ENCODE data around the gene ZC2HC1C. TPM values are rescaled to one million over a fixed set of nuclear protein-coding genes. Genes with fewer than 3 reads are reported as not detected.
A peak's percentile ranks its signal among the peaks of the same experiment; 100 is the strongest.

Gene ZC2HC1C
- total RNA-seq, 1 experiment from 2014 or later: 3.9 TPM

DNA sequence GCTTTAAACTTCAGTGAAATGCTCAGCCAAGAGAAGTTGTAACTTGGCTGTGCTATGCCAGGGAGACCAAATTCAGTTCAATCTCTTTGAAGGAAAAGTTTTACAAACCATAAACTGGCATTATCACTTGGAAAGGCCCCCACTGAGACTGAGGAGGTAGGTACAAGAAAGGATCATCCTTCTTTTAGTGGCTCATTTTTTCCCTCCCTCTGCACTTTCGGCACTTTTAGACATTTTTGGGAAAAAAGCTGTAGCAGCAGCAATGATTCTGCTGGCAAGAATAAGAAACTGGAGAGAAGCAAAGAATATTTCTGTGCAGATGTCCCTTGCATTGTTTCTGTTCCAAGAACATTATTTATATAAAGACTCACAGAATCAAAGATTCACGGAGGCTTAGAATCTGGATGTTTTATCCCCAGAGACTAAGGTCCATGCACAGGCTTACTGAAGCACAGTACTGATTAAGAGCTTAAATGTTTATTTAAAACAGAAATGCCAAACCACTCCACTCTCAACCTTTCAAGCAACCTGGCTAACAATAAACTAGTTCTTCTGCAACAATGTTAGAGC, 12.3 kb downstream of the ZC2HC1C start:
- no peak for DNase-seq (ENCODE audit: low read depth, low spot score)
- in situ Hi-C loops (cut with HindIII; ENCODE audit: low pct_unique_long_range_greater_than_20kb, low sequenced_read_pairs): no loop called here

DNA sequence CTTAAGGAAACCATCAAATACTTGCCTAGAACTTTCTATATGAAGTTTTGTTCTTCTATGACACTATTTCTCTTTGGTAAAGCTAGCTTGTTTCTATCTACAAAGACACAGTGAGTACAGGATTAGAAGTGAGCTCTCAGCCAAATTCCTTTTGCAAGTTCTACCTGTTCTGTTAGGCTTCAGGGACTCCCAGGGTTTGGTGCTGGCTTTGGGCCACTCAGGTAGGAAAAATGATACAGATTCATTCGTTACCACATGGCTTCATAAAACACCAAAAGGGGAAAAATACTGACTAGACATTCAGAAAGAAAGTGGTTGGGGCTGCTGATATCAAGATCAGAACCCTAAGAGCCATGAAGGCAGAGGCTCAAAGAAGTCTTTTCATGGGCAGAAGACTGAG, 13.8 kb downstream of the ZC2HC1C start:
- in situ Hi-C loops (cut with HindIII; ENCODE audit: low pct_unique_long_range_greater_than_20kb, low sequenced_read_pairs): no loop called here

DNA sequence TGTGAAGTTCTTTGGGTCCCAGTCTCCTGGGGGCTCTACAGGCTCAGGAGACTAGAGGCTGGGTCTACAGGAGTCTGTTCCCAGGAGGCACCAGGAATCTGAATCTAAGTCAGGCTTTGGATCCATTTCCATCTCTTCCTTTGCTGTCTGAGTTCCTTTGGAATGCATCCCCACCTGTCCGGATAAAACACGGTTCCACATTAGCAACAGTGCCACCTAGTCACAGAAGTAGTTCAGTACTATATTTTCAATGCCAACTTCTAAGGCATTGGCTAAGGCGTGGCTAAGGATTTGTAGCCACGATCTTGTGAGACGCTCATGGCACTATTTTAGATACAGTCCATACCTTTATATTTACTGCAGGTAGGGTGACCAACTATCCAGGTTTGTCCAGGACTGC, 15.1 kb downstream of the ZC2HC1C start:
- in situ Hi-C loops (cut with HindIII; ENCODE audit: low pct_unique_long_range_greater_than_20kb, low sequenced_read_pairs): no loop called here
- DNase-seq (ENCODE audit: low read depth, low spot score): no peak

More for the DNA sequence above, 13.8 kb downstream of the ZC2HC1C start:
- DNase-seq (ENCODE audit: low read depth, low spot score): no peak

DNA sequence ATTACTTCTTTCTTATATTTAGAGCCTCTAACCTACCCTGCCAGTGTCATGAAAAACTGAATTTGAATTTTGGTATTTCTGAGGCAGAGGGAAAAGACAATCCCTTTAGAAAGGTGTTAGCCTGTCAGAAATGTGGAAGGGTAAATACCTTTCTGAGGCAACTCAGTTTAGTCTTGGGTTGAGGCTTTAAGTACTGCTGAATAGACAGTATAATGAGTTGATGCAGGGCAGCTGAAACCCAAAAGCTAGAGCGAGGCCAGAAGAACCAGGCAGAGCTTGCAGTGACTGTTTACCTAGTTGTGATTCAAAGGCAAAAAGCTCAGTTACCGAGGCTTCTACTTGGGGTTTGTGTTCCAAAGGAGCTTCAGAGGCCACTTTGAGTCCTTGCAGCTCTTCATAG, 18.7 kb downstream of the ZC2HC1C start:
- in situ Hi-C loops (cut with HindIII; ENCODE audit: low pct_unique_long_range_greater_than_20kb, low sequenced_read_pairs): no loop called here
- no peak for DNase-seq (ENCODE audit: low read depth, low spot score)

DNA sequence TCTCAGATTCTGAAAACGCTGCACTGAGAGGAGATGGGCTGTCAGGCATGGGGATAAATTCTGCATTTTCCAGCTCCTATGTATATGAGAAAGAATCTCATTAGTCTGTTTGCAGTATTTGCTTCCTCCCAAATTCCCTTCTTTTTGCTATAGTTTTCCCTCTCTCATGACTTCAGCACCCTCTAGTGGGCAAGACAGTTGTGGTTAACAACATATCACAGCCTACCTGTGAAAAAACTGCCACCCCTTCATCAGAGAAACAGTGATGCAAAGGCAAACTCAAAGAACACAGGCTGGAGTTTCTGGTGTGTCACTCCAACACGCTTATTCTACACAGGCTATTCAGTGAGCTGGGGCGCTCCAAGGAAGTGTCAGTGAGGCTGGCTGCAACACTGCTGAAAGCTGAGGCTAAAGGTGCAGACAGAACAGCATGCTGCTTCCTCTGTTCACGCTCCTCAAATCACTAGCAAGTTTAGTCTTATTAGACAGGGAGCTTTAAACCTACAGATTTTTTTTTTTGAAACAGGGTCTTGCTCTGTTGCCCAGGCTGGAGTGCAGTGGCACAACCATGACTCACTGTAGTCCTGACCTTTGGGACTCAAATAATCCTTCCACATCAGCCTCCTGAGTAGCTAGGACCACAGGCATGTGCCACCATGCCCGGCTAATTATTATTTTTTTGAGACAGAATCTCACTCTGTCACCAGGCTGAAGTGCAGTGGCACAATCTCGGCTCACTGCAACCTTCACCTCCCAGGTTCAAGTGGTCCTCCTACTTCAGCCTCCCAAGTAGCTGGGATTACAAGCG, 19.3 kb downstream of the ZC2HC1C start:
- in situ Hi-C loops (cut with HindIII; ENCODE audit: low pct_unique_long_range_greater_than_20kb, low sequenced_read_pairs): no loop called here
- peak; percentile 80 for DNase-seq (ENCODE audit: low read depth, low spot score)

- in situ Hi-C loops (cut with HindIII; ENCODE audit: low pct_unique_long_range_greater_than_20kb, low sequenced_read_pairs): no loop called here
- DNase-seq (ENCODE audit: low read depth, low spot score): no peak
These were observed 20.9 kb downstream of the ZC2HC1C start for GRCh38 chr14:75090353-75090752.

DNA sequence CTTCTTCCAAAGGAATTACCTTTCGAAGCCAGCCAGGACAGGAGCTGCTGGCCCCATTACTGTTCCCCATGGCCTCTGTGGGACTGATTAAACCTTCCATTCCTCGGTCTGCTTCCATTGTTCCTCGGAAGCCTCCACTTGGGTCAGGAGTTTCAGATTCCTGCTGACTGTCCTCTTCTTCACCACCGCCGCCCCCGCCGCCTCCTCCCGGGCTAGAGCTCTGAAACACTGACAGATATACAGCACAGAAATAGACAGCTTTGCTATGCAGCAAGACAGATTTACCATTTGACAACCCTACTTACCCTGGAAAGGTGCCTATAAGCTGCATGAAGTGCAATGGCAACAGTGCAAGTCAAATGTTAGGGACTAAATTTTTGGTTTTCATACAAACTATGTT, 21.8 kb downstream of the ZC2HC1C start:
- in situ Hi-C loops (cut with HindIII; ENCODE audit: low pct_unique_long_range_greater_than_20kb, low sequenced_read_pairs): no loop called here
- no peak for DNase-seq (ENCODE audit: low read depth, low spot score)

GRCh38 chr14:75092698-75093097, 23.3 kb downstream of the ZC2HC1C start:
- in situ Hi-C loops (cut with HindIII; ENCODE audit: low pct_unique_long_range_greater_than_20kb, low sequenced_read_pairs): no loop called here
- DNase-seq (ENCODE audit: low read depth, low spot score): no peak

DNA sequence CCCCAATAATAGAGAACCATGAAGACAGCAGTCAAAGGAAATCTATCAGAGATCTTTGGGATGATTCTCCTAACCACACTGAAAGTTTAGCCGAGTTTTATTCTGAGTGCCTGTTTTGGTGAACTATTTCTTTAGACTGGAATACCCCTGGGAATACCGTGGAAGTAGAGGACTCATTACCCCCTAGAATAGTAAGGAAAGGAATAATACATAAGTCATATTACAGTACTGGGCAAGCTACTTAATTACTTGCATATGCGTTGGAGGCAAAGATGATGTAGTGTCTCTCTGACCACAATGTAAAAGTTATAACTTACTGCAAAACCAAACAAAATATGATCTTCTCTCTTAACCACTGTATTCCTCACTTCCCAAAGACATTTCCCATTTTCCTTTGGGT, 25.5 kb downstream of the ZC2HC1C start:
- in situ Hi-C loops (cut with HindIII; ENCODE audit: low pct_unique_long_range_greater_than_20kb, low sequenced_read_pairs): no loop called here
- no peak for DNase-seq (ENCODE audit: low read depth, low spot score)

DNA sequence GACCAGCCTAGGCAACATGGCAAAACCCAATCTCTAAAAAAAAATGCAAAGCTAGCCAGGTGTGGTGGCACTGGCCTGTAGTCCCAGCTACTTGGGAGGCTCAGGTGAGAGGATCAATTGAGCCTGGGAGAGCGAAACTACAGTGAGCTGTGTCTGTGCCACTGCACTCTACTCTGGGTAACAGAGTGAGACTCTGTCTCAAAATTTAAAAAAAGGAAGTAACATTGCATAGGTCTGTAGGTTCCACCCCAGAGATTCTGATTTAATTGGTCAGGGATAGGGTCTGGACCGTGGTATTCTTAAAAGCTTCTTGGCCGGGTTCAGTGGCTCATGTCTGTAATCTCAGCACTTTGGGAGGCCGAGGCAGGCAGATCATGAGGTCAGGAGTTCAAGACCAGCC, 26.2 kb downstream of the ZC2HC1C start:
- in situ Hi-C loops (cut with HindIII; ENCODE audit: low pct_unique_long_range_greater_than_20kb, low sequenced_read_pairs): no loop called here
- no peak for DNase-seq (ENCODE audit: low read depth, low spot score)

- in situ Hi-C loops (cut with HindIII; ENCODE audit: low pct_unique_long_range_greater_than_20kb, low sequenced_read_pairs): no loop called here
- DNase-seq (ENCODE audit: low read depth, low spot score): no peak
These were observed 27.5 kb downstream of the ZC2HC1C start for GRCh38 chr14:75096959-75097358.

DNA sequence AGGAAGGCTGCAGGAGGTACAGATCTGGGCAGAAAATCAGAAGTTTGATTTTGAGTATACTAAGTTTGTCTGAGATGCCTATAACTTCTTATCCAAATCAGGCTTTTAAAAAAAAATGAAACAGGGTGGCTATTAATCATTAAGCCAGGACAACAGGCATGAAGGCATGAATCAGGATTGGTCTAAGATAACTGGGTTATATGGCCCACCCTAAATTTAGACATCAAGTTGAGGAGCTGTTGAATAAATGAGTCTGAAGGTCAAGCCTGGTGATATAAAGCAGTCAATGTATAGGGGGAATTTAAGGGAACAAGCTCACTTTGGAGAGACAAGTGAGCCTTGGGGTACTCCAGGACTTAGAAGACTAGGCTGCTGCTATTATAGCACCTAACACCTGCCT, 28.8 kb downstream of the ZC2HC1C start:
- no peak for DNase-seq (ENCODE audit: low read depth, low spot score)
- in situ Hi-C loops (cut with HindIII; ENCODE audit: low pct_unique_long_range_greater_than_20kb, low sequenced_read_pairs): no loop called here

DNA sequence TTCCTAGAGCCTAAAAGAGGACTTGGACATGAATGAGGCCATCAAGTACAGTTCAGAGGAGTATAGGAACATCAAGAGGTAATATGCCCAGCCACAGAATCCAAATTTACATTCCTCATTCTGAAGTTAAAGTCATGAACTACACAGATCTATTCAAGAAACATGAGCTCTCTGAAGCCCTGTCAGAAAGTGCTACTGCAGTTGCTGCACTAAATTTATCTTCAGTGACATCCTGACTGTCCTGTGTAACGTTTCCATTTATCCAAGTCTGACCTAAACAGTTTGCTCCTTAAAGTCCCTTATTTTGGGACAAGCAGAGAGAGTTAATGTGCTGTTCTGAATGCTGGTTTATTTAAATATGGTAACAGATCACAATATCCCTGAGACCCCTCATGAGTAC, 29.2 kb downstream of the ZC2HC1C start:
- no peak for DNase-seq (ENCODE audit: low read depth, low spot score)
- in situ Hi-C loops (cut with HindIII; ENCODE audit: low pct_unique_long_range_greater_than_20kb, low sequenced_read_pairs): no loop called here

- peak; percentile 94 for DNase-seq (ENCODE audit: low read depth, low spot score)
- in situ Hi-C loops (cut with HindIII; ENCODE audit: low pct_unique_long_range_greater_than_20kb, low sequenced_read_pairs): no loop called here
These were observed 32.0 kb downstream of the ZC2HC1C start for GRCh38 chr14:75101491-75101890.

DNA sequence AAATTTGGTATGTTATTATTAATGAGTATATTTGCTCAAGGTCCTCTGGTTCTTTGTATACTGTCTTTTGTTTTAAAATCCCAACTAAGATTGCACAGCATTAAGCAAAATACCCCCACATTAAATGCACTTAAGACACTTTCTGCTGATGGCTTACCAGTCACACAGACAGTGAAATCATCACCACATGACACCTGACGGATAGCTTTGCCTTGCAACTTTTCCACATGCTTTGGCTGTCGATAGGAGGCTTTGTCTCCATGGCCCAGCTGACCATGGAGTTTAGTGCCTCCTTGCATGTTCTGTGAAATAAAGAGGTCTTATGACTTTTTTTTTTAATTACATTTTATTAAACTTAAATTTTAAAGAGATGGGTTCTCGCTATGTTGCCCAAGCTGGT, 37.7 kb downstream of the ZC2HC1C start:
- in situ Hi-C loops (cut with HindIII; ENCODE audit: low pct_unique_long_range_greater_than_20kb, low sequenced_read_pairs): no loop called here
- no peak for DNase-seq (ENCODE audit: low read depth, low spot score)

- DNase-seq (ENCODE audit: low read depth, low spot score): no peak
- in situ Hi-C loops (cut with HindIII; ENCODE audit: low pct_unique_long_range_greater_than_20kb, low sequenced_read_pairs): no loop called here
These were observed 40.4 kb downstream of the ZC2HC1C start for GRCh38 chr14:75109877-75110276.

- in situ Hi-C loops (cut with HindIII; ENCODE audit: low pct_unique_long_range_greater_than_20kb, low sequenced_read_pairs): no loop called here
- DNase-seq (ENCODE audit: low read depth, low spot score): no peak
These were observed 44.6 kb downstream of the ZC2HC1C start for GRCh38 chr14:75113932-75114539.

- in situ Hi-C loops (cut with HindIII; ENCODE audit: low pct_unique_long_range_greater_than_20kb, low sequenced_read_pairs): no loop called here
- DNase-seq (ENCODE audit: low read depth, low spot score): no peak
These were observed 49.6 kb downstream of the ZC2HC1C start for GRCh38 chr14:75119056-75119455.
